GM19372 (cell line): Measurements from ENCODE around the gene EXOC6B.

Experiments used
- ATAC-seq: cut with Tn5 transposase; IDR thresholded peaks from one replicate; pipeline ENCODE4 v1.9.1; 2021; ENCODE audit warnings: mild to moderate bottlenecking, low read depth, moderate library complexity; ENCODE audit not compliant: unreplicated experiment

EXOC6B gene

GRCh38 chr2:72198532-72199241 is 627.1 kb downstream of the EXOC6B start:
- no peak for ATAC-seq

- no peak for ATAC-seq
Measured at GRCh38 chr2:72193723-72194122, 632.1 kb downstream of the EXOC6B start.

- no peak for ATAC-seq
Measured at GRCh38 chr2:72191441-72191840, 634.4 kb downstream of the EXOC6B start.

DNA sequence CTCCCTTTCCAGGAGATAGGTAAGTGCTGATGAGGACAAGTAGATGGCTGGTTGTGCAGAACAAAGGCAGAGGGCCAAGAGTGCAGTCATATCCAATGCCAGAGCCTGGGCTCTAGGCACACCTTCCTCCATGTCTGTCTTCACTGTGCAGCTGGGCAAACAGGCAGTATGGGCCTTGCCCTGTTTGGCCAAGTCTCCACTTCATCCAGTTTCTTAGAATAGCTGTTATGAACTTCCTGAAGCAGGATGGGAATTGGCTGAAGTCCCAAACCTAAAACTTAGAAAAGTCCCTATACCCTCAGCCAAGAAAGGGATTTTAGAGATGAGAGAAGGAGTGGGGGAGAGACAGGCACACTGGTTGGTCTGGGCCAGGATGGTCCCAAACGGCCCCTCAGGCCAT is 640.6 kb downstream of the EXOC6B start:
- ATAC-seq: no peak

DNA sequence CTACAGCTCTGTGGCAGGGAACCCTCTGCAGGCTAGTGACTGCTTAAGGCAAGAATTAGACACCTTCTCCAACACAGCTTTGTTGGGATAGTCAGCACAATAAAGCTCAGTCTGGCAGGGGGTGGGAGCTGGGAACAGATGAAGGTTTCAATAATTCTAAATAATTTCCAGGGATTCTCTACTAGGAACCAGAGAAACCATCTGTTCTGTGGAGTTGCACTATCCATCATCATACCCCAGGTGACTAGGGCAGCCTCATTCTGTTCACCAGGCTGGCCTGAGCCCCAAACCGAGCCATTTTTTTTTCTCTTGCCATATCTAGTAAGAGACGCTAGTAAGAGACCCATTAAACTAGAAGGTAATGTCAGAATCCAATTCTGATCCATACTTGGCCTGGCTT is 642.4 kb downstream of the EXOC6B start:
- no peak for ATAC-seq

DNA sequence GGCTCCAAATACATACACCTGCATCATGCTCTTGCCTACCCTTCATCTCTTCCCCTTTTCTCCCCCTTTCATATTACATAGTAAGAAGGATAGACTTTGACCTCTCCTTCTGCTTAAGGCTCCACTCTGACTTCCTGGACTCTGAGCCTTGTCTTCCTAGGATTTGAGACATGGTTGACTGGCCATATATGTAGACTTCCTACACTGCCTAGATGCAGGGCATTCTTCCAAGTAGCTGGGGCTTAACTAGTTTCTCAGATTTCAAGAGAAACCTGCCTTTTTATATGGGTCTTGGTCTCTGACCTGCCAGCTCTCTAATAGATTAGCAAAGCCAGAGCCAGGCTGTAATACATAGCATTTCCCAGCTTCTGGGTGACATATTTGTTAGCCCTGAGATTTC is 642.8 kb downstream of the EXOC6B start:
- ATAC-seq: no peak

DNA sequence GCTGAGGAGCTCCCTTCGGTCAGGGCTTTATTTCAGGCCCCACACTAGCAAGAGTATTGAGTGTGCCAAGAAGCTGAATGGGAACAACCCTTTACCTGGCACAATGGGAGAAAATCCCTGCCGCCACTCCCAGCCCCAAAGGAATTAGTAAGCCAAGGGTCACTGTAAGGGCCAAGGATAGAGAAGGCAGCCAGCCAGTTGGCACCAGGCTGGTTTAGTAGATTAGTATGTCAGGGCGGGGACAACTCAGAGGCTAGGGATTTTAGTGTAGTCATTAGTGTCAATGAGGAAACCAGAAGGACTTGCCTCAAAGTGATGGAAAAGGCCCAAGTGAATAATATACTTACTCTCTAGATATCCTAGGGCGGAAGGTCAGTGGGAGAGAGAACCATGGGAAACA is 643.3 kb downstream of the EXOC6B start:
- no peak for ATAC-seq

DNA sequence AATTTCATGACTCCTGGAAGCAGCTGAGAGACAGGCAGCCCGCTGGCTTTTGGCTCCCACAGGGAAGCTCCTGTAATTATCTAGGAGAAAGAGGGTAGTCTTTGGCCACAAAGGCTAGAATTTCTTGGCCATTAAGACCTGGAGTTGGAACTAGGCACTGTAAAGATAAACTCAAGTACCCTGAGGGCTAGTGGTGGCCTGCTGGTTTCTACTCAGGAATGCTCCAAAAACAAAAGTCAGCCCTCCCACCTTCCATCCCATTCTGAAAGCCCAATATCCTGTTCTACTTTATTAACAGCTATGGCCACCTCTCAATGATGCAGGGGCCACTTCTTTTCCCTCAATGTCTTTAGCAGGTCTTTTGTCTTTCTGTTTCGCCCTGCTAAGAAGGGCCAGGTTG is 644.2 kb downstream of the EXOC6B start:
- ATAC-seq: no peak

DNA sequence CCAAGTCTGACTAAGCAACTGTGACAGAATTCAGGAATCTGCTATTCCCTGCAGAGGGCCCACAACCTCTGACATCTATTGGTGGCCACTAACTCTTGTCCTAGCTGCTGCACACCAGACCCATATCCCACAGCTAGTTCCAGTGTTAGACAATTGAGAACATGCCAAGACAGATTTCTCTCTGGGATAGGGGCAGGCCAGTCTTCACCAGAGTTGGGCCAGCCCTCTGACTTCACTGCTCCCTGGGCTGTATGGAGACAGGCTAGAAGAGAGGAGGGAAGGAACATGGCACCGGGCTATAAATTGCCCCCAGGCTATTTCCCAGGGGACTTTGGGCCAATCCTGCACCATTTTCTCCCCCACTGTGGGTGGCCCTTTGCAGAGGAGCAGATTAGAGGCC is 645.5 kb downstream of the EXOC6B start:
- no peak for ATAC-seq

GRCh38 chr2:72178551-72178950 is 647.3 kb downstream of the EXOC6B start:
- ATAC-seq: no peak

DNA sequence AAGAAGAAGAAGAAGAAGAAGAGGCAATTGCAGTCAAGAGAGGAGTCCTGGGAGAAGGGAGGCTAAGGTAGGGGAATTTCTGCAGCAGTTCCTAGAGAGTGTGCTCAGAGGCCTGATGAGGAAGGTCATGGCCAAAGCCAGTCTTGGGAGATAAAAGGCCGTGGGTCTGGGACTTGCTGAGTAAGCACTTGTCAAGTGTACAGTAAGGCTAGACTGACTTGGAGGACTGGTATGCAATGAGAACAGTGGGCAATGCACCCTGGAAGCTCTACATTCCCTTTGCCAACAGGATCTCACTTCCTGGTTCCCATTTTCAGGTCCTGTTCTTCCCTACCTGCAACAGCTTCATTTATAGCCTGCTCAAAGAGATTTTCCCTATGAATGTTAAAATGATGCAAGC is 649.6 kb downstream of the EXOC6B start:
- no peak for ATAC-seq

DNA sequence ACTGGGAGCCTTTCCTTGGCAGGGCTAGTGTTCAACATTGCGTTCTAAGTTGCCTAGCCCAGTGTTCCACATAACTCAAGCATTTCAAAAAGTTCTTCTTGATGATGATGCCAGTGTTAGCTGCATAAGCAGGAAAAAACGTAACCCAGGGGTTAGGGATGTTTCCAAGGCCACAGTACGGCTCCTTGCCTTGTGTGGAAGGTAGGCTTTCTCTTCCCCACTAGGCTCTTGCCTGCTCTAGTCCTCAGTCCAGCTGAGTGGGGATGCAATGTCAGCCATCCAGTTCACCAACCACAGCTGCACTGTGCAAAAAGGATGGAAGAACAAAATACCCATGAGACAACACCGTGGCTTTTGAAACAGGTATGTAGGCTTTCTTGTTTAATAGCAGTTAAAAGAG is 650.2 kb downstream of the EXOC6B start:
- no peak for ATAC-seq

DNA sequence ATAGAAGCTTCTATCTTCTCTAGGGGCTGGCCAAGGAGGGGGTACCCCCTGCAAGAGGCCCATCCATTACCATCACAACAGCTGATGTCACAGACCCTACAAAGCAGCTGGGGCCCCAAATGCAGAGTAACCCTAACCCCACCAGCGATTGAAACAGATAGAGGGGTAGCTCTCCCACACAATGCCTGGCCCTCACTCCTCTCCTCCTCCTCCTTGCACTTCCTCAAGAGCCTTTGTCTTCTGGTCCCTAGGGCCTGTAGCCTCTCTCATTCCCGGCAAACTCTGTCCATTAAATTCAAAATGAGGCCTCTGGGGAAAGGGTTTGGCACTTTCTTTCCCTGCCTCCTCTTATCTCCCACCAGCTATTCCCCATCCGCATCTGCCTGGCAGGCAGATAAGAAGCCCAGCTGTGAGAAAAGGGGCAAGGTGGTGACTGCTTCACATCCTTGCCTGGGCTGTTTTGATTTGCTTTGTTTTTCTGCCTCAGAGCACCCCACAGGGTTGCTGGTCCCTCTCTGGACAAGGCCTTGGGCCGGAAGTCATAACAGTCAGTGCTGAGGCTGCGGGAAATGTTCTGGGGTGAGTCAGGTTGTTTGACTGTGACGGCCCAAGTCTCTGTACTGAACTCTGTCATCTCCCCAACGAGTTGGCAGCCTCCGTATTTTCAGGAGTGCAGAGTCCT is 652.1 kb downstream of the EXOC6B start:
- ATAC-seq: no peak

DNA sequence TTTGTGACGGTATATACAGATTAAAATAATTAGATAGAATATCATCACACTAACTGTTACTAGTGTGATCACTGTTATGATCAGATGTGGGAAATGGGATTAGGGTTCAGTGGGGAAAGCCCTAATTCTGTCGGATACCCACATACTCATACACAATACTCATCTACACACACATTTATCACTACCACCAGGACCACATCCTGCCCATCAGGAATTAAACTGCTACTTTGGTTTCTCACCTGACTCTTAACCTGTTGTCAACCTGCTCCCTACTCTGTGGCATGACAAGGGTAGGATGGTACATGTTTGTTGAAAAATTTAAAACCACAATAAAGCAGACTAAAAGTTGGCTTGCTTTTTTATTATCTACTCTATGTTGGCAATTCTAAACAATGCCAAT is 653.4 kb downstream of the EXOC6B start:
- no peak for ATAC-seq

GRCh38 chr2:72166279-72166678 is 659.6 kb downstream of the EXOC6B start:
- no peak for ATAC-seq

- no peak for ATAC-seq
Measured at GRCh38 chr2:72165792-72166191, 660.0 kb downstream of the EXOC6B start.

- no peak for ATAC-seq
Measured at GRCh38 chr2:72162574-72162973, 663.3 kb downstream of the EXOC6B start.

DNA sequence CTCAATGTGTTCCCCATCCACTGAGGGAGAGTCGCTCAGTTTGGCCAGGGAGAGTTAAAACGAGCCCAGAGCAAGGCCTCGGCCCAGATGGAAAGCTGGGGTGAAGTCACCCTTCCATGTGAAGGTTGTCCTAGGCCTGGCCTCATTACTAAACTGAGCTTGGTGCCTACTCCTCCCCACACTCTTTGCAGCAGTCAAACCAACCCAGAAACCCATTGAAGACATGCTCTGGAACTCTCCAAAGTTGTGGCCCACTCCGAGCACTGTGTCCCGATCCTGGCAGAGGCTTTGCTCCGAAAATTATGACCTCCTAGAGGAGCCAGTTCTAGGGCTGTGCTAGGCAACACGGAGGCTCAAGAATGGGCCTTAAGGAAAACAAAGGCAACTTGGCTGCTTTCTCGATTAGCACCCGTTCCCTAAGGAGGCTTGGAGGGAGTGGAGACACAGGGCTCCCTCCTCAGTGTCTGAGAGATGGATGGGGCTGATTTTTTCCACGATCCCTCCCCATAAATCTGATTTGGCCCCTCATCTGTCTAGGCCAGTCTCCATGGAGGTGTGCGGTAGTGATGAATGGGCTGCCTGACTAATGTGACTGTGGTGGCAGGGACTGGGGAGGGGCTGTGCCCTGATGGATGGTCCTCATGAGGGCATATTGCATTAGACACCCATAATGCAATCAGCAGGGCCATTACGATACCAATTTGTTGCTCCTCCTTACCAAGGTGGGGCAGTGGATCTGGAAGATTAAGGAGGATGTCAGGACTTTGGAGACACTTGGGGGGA is 666.4 kb downstream of the EXOC6B start:
- no peak for ATAC-seq

- ATAC-seq: no peak
Measured at GRCh38 chr2:72157871-72158771, 667.7 kb downstream of the EXOC6B start.

- no peak for ATAC-seq
Measured at GRCh38 chr2:72156872-72157271, 669.0 kb downstream of the EXOC6B start.

DNA sequence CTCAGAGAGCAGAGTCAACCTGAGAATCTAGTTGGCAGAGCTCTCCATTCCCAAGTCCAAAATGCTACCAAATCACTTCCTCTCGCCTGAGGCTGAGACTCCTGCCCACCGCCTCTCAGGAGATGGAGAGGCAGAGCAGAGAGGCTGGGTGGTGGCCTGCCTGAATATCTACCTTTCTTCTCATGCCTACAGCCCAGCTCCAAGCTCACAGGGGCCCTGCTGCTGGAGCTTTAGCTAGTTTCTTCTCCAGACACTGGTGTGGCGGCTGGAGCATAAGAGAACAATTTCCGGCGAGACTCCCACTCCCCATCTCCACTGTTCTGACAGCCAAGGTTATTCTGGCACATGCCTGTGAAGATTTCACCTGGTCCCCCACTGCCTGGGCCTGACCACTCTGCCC is 670.1 kb downstream of the EXOC6B start:
- ATAC-seq: no peak
